Endodermal cell (in vitro differentiated cells): ENCODE data around the gene HYDIN. TPM values are rescaled to one million over a fixed set of nuclear protein-coding genes. Genes with fewer than 3 reads are reported as not detected.
"Not testable (repeated sequence)": the region's sequence is repeated elsewhere in the genome, so short reads cannot be mapped to it uniquely, and the experiment has no call there.

ENCODE experiments used
- DNase-seq: peaks from one replicate; pipeline ENCODE4 v3.0.0-alpha.2; 2017
- H3K27ac ChIP-seq: 2 replicates; pipeline ENCODE4 v1.5.1; 2013; ENCODE audit warnings: mild to moderate bottlenecking, low read depth, low read length, moderate library complexity
- H3K27me3 ChIP-seq: 2 replicates; pipeline ENCODE4 v1.6.1; 2013; ENCODE audit warnings: mild to moderate bottlenecking, low read length, moderate library complexity; ENCODE audit not compliant: insufficient read depth, control insufficient read depth, poor library complexity, severe bottlenecking
- H3K36me3 ChIP-seq: 2 replicates; pipeline ENCODE4 v1.7.0; 2013; ENCODE audit warnings: mild to moderate bottlenecking, low read length, moderate library complexity; ENCODE audit not compliant: control insufficient read depth, insufficient read depth
- H3K4me1 ChIP-seq: one replicate; pipeline ENCODE4 v1.7.0; 2013; ENCODE audit warnings: low read length; ENCODE audit not compliant: control insufficient read depth, insufficient read depth
- H3K4me3 ChIP-seq: 2 replicates; pipeline ENCODE4 v1.5.1; 2013; ENCODE audit warnings: mild to moderate bottlenecking, low read length, moderate library complexity
- H3K9ac ChIP-seq: 2 replicates; pipeline ENCODE4 v1.6.1; 2013; ENCODE audit warnings: mild to moderate bottlenecking, low read length, moderate library complexity; ENCODE audit not compliant: poor library complexity, severe bottlenecking; ENCODE audit errors: extremely low read depth
- H3K9me3 ChIP-seq: 2 replicates; pipeline ENCODE4 v1.6.1; 2013; ENCODE audit warnings: mild to moderate bottlenecking, low read length, moderate library complexity; ENCODE audit not compliant: control insufficient read depth
- H3K27ac Mint-ChIP-seq: 2 replicates; pipeline ENCODE4 v1.8.0; 2020; ENCODE audit warnings: mixed read lengths
- H3K27me3 Mint-ChIP-seq: 2 replicates; pipeline ENCODE4 v1.8.0; 2021; ENCODE audit warnings: mild to moderate bottlenecking, mixed read lengths; ENCODE audit not compliant: insufficient read depth
- H3K36me3 Mint-ChIP-seq: 2 replicates; pipeline ENCODE4 v1.8.0; 2020; ENCODE audit warnings: low read depth, mixed read lengths
- H3K4me1 Mint-ChIP-seq: 2 replicates; pipeline ENCODE4 v1.8.0; 2020; ENCODE audit warnings: mixed read lengths
- H3K4me3 Mint-ChIP-seq: 2 replicates; pipeline ENCODE4 v1.8.0; 2020; ENCODE audit warnings: mild to moderate bottlenecking, moderate library complexity, mixed read lengths
- H3K9me3 Mint-ChIP-seq: 2 replicates; pipeline ENCODE4 v1.8.0; 2020; ENCODE audit warnings: mild to moderate bottlenecking, mixed read lengths
- WGBS, 2 experiments: methylation state at CpG; one replicate each; pipeline versions ENCODE4 v1.1.5 to v1.1.7; 2013; ENCODE audit warnings: missing lambda C conversion rate in 2 of 2, mixed read lengths in 1 of 2; ENCODE audit not compliant: insufficient coverage in 1 of 2, insufficient read length in 1 of 2; 5-methylcytosine and 5-hydroxymethylcytosine counted together
- total RNA-seq, 2 donors: library from RNA; stranded (reverse); fragmentation: NEBNext Ultra II Directional in 1 of 2; extraction: Animal tissue kit (Norgen Biotek cat#: 25700) in 1 of 2; gene quantifications; 2 replicates in 1 of 2; 3 replicates in 1 of 2; pipeline ENCODE4 v1.2.1, GENCODE V29; 2021
- TF ChIP-seq, protein P1 (sequence below): fragments of 200-600 bp; sonication (generic); conservative IDR thresholded peaks from 2 replicates; pipeline ENCODE4 v1.5.0; 2021; ENCODE audit warnings: antibody characterized with exemption, mild to moderate bottlenecking

HYDIN gene
- total RNA-seq, 2 donors from 2014 or later = 6.4 to 7.7 TPM

DNA sequence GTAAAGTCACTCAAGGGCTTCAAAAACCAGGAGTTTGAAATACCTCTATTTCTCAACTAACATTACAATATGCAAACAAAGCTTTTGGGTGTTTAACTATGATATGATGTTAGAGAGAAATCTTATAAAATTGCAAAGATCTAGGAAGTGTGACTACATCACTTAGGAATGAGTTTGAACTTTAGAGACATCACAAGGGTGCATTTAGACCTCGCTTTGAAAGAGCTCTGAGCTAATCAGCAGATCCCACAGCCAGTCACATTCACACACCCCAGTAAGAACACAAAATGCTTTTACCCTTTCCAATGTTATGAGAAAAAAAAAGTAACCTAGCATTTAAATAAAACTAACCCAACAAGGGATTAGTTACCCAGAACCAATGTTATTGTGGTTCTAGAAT, 45.2 kb downstream of the HYDIN start:
- Histone ChIP-seq H3K4me3 (no peak overlapping the region), H3K36me3 (no peaks in the 10 kb centered on the region), H3K9ac (no peak overlapping the region), H3K9me3 (peaks cover 24% of the 10 kb centered on the region), H3K27ac (no peak overlapping the region), H3K27me3 (no peaks in the 10 kb centered on the region), H3K4me1 (no peaks in the 10 kb centered on the region)
- no peak for DNase-seq
- no peaks in the 10 kb centered on the region for H3K27me3 Mint-ChIP-seq
- peaks cover 23% of the 10 kb centered on the region for H3K9me3 Mint-ChIP-seq
- WGBS, 2 experiments = 95% methylated on average over 1 of the region's 1 CpG; no CpG with 5 or more reads in 1 of the 2 experiments
- H3K4me1 Mint-ChIP-seq = no peaks in the 10 kb centered on the region
- no peak overlapping the region for H3K4me3 Mint-ChIP-seq
- H3K36me3 Mint-ChIP-seq = peaks cover 24% of the 10 kb centered on the region
- TF ChIP-seq, protein P1, sequence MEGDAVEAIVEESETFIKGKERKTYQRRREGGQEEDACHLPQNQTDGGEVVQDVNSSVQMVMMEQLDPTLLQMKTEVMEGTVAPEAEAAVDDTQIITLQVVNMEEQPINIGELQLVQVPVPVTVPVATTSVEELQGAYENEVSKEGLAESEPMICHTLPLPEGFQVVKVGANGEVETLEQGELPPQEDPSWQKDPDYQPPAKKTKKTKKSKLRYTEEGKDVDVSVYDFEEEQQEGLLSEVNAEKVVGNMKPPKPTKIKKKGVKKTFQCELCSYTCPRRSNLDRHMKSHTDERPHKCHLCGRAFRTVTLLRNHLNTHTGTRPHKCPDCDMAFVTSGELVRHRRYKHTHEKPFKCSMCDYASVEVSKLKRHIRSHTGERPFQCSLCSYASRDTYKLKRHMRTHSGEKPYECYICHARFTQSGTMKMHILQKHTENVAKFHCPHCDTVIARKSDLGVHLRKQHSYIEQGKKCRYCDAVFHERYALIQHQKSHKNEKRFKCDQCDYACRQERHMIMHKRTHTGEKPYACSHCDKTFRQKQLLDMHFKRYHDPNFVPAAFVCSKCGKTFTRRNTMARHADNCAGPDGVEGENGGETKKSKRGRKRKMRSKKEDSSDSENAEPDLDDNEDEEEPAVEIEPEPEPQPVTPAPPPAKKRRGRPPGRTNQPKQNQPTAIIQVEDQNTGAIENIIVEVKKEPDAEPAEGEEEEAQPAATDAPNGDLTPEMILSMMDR = no peak
- no peak overlapping the region for H3K27ac Mint-ChIP-seq

DNA sequence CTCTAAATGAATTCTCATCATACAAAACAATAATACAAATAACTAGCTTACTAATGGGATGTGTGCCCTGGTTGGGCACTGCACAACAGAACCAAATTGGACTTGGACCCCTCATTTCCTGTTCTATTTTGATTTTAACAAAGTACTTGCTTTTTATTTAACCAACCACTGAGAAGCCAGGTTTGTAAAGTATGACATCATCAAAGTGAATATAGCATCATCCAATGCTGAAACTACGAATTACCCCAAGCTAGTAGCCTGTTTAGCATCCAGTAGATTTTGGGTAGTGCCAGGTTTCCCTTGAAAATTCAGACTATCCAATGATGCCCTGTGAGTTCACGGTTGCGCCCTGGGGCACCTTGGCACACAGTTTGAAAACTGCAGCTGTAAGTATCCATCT, 51.0 kb downstream of the HYDIN start:
- Mint-ChIP-seq H3K4me1 (peaks cover 16% of the 10 kb centered on the region), H3K4me3 (no peak overlapping the region), H3K27me3 (no peaks in the 10 kb centered on the region)

DNA sequence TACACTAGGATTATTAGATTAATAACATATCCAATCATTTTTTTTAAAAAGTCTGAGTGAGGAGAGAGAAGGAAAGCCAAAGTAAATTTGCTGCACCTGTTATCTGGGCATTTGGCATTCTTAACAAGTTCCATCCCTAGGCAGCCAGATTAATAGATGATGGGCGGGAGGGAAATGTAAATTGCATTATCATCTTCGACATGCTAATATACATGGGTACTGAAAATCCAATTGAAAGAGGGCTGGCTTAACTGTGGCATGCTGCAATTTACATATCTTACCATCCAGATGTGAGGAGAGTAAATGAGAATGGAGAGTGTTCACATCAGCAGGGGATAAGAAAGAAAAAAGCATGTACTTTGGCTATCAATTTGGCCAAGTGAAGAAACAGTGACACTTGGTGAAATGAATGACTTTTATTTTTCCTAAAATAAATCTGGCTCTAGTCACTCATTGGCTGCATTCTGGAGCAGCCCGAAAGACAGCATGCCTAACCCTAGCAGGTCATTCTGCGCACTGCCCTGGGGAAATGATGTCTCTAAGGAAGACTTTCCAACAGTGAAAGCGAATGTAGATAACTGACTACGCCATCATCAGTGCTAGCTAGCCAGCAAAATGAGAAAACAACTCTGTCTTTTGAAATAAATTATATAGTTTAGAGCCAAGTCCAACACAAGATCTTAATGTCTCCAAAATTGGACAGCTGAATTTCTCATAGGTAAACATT, 57.9 kb downstream of the HYDIN start:
- WGBS, 2 experiments = 91 to 94% methylated on average over 5 to 6 of the region's 6 CpGs
- H3K27ac Mint-ChIP-seq = no peak overlapping the region

More for the DNA sequence above, 51.0 kb downstream of the HYDIN start:
- H3K9ac ChIP-seq = no peak overlapping the region
- H3K27me3 ChIP-seq = no peaks in the 10 kb centered on the region
- peaks cover 7% of the 10 kb centered on the region for H3K4me1 ChIP-seq
- no peak overlapping the region for H3K27ac ChIP-seq
- WGBS, 2 experiments = 92% methylated on average over 3 of the region's 3 CpGs; no CpG with 5 or more reads in 1 of the 2 experiments
- H3K9me3 ChIP-seq = peaks cover 24% of the 10 kb centered on the region
- H3K4me3 ChIP-seq = no peak overlapping the region
- no peaks in the 10 kb centered on the region for H3K36me3 ChIP-seq
- Mint-ChIP-seq H3K9me3 (peaks cover 22% of the 10 kb centered on the region), H3K36me3 (peaks cover 25% of the 10 kb centered on the region), H3K27ac (no peak overlapping the region)
- no peak for DNase-seq
- TF ChIP-seq, protein P1 = no peak

DNA sequence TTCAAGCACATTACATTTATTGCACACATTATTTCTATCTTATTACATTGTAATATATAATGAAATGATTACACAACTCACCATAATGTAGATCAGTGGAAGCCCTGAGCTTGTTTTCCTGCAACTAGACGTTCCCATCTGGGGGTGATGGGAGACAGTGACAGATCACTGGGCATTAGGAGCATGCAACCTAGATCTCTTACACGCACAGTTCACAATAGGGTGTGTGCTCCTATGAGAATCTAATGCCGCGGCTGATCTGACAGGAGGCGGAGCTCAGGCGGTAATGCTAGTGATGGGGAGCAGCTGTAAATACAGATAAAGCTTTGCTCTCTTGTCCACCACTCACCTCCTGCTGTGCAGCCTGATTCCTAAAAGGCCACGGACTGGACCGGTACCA, 69.5 kb downstream of the HYDIN start:
- WGBS, 2 experiments = 86% methylated on average over 6 of the region's 8 CpGs; no CpG with 5 or more reads in 1 of the 2 experiments
- H3K27me3 Mint-ChIP-seq, DNase-seq, H3K36me3 ChIP-seq, H3K9me3 Mint-ChIP-seq, H3K9me3 ChIP-seq, H3K27ac Mint-ChIP-seq, H3K4me3 ChIP-seq, H3K27me3 ChIP-seq, H3K36me3 Mint-ChIP-seq, H3K27ac ChIP-seq, H3K4me1 Mint-ChIP-seq, H3K9ac ChIP-seq, H3K4me1 ChIP-seq, H3K4me3 Mint-ChIP-seq: not testable (repeated sequence)

More for the DNA sequence above, 57.9 kb downstream of the HYDIN start:
- H3K4me1 Mint-ChIP-seq = peaks cover 19% of the 10 kb centered on the region
- Histone ChIP-seq H3K27ac (no peak overlapping the region), H3K27me3 (no peaks in the 10 kb centered on the region), H3K9ac (no peak overlapping the region), H3K36me3 (no peaks in the 10 kb centered on the region), H3K4me1 (peaks cover 7% of the 10 kb centered on the region), H3K9me3 (peaks cover 9% of the 10 kb centered on the region), H3K4me3 (no peak overlapping the region)
- DNase-seq = no peak
- H3K36me3 Mint-ChIP-seq = peaks cover 7% of the 10 kb centered on the region
- TF ChIP-seq, protein P1 = no peak
- H3K9me3 Mint-ChIP-seq = peaks cover 8% of the 10 kb centered on the region
- H3K4me3 Mint-ChIP-seq = no peak overlapping the region
- no peaks in the 10 kb centered on the region for H3K27me3 Mint-ChIP-seq

DNA sequence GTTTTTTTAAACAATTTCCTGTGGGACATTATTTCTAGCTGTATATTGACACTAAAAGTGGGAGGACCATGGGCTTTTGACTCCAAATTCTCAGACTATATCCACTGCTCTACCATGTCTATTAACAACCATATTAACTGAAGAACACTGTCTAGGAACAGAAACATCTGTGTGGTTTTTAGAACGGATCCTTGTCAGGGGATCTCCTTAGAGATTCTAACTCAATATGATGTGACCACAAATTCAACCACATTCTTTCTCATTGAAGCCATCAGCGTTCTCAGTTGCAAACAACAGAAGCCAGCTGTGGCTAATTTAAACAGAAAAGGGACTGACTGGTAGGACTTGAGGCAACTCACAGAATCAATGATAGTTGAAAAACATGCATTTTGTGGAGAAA, 73.2 kb downstream of the HYDIN start:
- H3K4me3 ChIP-seq, H3K36me3 Mint-ChIP-seq, DNase-seq, H3K27me3 Mint-ChIP-seq, H3K4me1 Mint-ChIP-seq, H3K4me3 Mint-ChIP-seq, H3K27ac ChIP-seq, H3K9me3 ChIP-seq, H3K9me3 Mint-ChIP-seq, H3K4me1 ChIP-seq, H3K27me3 ChIP-seq, H3K27ac Mint-ChIP-seq, H3K36me3 ChIP-seq, H3K9ac ChIP-seq: not testable (repeated sequence)
- 100% methylated on average over 1 of the region's 2 CpGs; no CpG with 5 or more reads in 1 of the 2 experiments for WGBS, 2 experiments
